ENCODE data around the gene SGSH.

Gene SGSH

DNA sequence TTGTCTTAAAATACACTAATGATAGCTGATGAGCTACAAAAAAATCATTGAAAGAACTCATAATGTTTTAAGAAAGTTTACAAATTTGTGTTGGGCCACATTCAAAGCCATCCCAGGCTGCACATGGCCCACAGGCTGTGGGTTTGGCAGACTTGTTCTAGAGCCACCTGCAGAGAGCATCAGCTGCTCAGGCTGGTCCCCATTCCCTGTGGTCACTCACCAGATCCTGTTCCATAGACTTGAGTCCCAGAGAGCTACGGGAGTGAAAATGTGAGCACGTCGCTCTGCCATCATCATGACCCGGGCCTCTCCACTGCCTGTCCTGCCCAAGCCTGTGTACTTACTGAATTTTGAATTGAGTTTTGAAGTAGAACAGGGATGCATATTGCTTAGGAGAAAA lies 7.0 kb upstream of the SGSH start:
- no peak for DNase-seq (ENCODE audit: low read depth in 3 of 3, low spot score in 1 of 3)

DNA sequence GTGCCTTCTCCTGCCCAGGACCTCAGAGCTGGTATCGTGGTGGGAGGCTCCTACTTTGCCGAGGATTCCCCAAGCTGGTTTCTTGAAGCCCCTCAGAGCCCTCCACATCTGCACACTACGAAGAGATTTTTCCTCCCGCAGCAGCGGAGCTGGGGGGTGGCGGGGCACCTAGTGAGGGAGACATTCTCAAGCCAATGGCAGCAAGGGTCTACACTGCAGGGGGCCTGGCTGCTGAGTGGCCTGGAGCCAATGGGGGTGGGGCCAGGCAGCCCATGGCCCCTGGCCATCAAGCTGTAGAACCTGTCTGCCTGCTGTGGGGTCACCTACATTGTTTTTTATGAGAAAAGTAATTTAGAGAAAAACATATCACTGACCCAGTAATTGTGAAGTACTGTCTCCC lies 5.1 kb upstream of the SGSH start:
- no peak for DNase-seq (ENCODE audit: low read depth in 3 of 3, low spot score in 1 of 3)

- no peak for DNase-seq (ENCODE audit: low read depth in 3 of 3, low spot score in 1 of 3)
Measured at GRCh38 chr17:80224683-80225082, 4.5 kb upstream of the SGSH start.

DNA sequence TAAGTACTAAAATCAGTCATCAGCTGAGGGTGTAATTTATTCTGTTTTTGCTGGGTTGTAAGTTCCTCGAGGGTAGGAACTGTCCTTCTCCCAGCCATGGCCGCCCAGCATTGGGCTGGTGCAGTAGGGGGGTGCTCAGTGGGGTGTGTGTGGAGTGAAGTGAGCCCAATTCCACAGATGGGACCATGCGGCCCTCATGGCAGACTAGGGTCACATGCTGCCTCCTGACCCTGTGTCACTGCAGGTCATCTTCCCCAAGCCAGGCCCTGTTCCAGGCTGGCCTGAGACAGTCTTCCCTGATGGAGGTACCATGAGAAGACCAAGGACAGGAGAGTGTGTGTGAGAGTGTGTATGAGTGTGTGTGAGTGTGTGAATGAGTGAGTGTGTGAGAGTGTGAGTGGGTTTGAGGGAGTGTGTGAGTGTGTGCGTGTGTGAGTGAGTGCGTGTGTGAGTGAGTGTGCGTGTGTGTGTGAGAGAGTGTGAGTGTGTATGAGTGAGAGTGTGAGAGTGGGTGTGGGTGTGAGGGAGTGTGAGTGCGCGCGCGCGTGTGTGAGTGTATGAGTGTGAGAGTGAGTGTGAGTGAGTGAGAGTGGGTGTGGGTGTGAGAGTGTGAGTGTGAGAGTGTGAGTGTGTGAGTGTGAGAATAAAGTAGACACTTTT lies 3.8 kb upstream of the SGSH start:
- no peak for DNase-seq (ENCODE audit: low read depth in 3 of 3, low spot score in 1 of 3)

DNA sequence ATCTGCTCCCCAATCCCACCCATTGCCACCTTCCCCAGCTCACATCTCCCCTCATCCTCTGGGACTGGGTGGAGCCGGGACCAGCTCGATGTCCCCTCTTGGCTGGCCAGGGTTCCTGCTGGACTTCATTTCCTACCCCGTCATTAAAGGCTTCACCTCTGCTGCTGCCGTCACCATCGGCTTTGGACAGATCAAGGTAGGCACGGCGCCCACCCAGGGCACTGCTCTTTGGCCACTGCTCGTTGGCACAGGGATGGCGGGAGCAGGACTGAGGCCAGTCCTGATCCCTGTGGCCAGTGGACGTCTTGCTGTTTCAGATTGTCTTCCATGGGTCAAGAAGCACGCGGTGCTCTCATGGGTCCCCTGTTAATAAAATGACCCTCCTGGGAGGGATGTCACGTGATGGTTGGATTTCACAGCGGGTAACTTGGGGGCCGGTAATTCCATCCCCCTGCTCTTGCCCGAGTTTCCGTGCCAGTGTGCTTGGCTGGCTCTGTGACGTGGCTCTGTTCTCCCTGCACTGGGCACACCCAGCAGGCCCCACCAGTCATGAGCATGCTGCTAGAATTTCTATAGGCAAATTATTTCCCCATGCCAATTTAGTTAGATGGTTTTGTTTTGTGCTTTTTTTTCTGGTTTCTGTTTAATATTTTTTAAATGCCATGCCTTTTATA lies 3.1 kb upstream of the SGSH start:
- DNase-seq (ENCODE audit: low read depth in 3 of 3, low spot score in 1 of 3), result no peak

DNA sequence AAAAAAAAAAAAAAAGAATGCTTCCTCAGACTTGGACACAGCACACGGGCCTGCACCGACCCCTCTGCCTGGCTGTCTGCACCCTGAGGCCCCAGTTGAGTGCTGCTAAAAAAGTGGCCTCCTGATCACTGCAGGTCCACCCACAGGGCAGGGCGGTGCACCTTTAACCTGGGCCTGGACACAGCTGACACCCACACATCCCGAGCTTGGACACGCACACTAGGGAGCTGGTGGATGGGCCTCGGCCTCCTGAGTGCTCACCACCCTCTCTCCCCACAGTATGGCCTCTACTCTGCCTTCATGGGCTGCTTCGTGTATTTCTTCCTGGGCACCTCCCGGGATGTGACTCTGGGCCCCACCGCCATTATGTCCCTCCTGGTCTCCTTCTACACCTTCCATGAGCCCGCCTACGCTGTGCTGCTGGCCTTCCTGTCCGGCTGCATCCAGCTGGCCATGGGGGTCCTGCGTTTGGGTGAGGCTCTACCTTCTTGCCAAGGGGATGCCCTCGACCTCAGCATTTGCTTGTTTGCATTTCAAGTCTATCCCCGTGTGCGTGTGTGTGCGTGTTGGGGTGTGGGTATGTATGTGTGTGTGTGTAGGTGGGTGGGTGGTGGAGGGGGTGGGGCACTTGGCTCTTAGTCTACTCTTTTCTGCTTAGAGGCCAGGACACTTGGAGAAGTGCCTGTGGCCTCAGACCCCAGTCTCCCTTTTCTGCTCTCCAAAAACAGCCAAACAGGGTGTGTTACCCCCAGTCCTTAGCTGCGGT lies 2.4 kb upstream of the SGSH start:
- DNase-seq (ENCODE audit: low read depth in 3 of 3, low spot score in 1 of 3), result no peak

- no peak for DNase-seq (ENCODE audit: low read depth in 3 of 3, low spot score in 1 of 3)
Measured at GRCh38 chr17:80221351-80222105, 1.4 kb upstream of the SGSH start.

- no peak for DNase-seq (ENCODE audit: low read depth in 3 of 3, low spot score in 1 of 3)
Measured at GRCh38 chr17:80220736-80221215, 643 bp upstream of the SGSH start.

DNA sequence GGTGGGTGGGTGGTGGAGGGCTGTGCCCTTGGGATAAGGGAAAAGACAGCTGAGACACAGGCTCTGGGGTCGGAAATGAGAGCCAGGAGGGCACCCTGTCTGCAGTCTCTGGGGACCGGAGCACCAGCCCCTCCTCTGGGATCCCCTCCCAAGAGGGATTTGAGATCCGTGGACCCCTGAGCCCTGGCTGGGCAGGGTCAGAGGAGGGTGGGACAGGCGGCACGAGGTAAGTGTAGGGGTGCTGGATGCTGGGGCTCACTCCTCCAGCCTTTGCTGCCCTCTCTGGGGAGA lies 425 bp downstream of the SGSH start:
- DNase-seq (ENCODE audit: low read depth in 3 of 3, low spot score in 1 of 3), result no peak

DNA sequence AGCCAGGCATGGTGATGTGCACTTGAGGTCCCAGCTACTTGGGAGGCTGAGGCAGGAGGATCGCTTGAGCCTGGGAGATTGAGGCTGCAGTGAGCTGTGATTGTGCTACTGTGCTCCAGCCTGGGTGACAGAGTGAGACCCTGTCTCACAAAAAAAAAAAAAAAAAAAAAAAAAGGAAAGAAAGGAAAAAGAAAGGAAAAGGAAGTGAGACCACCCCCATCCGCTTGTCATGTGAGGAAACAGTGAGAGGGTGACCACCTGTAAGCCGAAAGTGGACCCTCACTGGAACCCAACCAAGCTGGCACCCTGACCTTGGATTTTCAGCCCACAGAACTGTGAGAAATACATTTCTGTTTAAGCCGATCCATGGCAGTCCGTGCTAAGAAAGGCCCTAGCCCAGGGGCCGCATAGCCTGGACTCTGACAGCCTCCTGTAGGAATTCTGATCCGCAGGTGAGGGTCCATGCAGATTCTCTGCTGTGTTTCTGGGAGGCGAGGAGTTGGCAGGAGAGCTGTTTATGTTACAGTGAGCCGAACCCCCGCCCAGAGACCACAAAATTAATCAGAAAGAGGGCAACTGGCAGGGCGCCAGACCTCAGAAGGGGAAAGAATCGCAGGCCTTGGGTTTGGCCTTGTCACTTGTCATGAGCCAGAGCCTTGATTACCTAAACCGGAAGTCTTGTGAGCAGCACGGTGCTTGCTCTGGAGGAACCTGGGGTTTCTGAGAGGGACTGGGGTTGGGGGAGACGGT lies 945 bp downstream of the SGSH start:
- DNase-seq (ENCODE audit: low read depth in 3 of 3, low spot score in 1 of 3), result peak; percentile 85 to 87 (median 86)

DNA sequence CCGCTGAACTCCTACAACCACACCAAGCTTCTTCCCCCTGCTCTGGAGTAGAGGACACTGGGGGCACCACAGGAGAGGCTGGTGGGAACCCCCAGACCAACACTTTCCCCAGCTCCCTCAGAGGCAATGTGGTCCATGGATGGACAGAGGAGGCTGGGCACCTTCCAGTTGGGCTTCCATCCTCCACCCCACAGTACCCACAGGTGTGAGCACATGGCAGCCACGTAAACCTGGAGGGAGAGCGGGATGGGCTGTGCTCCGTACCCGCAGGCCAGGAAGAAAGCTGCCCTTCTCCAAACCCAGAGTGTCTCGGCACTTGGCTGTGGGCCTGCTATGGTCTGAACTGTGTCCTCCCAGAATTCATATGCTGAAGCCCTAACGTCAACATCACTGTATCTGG lies 1.7 kb downstream of the SGSH start:
- DNase-seq (ENCODE audit: low read depth in 3 of 3, low spot score in 1 of 3), result no peak

DNA sequence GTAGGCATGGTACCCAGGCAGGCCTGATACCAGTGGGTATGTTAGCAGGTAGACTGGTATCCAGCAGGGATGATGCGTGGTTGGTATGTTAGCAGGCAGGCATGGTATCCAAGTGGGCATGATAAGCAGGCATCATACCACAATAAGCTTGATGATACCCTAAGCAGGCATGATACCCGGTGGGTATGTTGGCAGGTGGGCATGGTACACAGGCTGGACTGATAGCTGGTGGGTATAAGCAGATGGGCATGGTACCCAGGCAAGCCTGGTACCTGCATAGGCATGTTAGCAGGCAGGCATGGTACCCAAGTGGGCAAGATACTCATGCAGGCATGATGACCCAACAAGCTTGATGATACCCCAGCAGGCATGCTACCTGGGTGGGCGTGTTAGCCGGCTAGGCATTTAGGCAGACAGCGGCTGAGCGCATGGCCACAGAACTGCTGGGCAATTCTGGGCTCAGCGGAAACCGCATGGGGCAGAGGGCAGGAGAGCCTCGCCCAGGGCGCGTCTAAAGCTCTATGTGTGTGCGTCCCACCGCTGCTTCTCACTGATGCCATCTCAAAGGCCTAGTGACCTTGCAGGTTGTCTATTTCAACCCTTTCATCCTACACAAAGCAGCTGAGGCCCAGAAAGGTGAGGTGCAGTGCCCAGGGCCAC lies 2.3 kb downstream of the SGSH start:
- DNase-seq (ENCODE audit: low read depth in 3 of 3, low spot score in 1 of 3), result no peak

DNA sequence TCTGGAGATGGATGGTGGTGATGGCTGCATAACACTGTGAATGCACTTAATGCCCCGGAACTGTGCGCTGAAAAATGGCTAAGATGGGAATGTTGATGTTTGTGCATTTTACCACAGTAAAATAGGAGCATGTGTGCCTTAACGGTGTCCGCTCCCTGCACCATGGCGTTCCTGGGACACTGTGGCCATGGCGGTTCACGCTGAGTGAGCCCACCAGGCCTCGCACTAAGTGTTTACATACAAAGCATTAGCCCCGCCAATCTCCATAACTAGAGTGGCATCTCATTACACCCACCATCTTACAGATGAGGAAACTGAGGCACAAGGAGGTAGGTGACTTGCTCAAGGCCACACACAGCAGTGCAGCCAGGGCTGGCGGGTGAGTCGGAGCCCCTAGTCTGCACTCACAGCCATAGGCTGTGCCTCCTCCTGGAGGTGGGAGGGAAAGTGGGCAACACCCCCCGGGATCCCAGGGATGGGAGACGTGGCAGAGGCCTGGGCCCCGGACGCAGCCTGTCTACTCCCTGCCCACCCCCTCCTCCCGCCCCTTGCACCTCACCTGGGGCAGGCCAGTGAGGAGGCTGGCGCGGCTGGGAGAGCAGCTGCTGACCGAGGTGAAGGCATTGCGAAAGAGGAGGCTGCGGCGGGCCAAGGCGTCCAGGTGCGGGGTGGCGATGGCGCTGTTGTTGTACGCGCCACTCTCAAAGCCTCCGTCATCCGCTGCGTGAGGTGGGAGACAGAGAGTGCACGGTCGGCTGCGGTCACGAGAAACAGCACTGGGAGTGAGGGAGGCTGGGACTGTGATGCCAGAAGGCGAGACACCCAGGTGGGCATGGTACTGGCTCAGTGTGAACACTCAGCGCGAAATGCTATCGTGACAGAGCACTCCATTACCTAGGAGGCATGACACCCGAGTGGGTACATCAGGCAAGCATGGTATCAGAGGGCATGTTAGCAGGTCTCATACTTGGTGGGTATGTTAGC lies 3.4 kb downstream of the SGSH start:
- no peak for DNase-seq (ENCODE audit: low read depth in 3 of 3, low spot score in 1 of 3)

GRCh38 chr17:80214878-80215210 lies 5.3 kb downstream of the SGSH start:
- no peak for DNase-seq (ENCODE audit: low read depth in 3 of 3, low spot score in 1 of 3)

GRCh38 chr17:80214012-80214877 lies 5.9 kb downstream of the SGSH start:
- no peak for DNase-seq (ENCODE audit: low read depth in 3 of 3, low spot score in 1 of 3)

DNA sequence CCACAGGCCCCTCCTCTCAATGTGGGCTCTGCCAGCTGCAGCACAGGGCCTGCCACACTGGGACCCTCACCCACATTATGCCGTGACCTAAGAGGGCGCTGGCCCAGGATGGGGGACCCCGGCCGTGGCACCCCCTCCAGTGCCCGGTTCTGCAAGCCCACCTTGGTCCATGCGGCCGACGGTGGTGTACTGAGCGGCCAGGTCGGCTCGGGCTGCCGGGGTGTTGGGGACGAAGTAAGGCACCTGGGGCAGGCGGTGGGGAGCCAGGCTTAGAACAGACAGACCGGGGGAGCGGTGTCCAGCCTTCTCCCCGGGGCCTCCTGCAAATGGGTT lies 6.5 kb downstream of the SGSH start:
- no peak for DNase-seq (ENCODE audit: low read depth in 3 of 3, low spot score in 1 of 3)

DNA sequence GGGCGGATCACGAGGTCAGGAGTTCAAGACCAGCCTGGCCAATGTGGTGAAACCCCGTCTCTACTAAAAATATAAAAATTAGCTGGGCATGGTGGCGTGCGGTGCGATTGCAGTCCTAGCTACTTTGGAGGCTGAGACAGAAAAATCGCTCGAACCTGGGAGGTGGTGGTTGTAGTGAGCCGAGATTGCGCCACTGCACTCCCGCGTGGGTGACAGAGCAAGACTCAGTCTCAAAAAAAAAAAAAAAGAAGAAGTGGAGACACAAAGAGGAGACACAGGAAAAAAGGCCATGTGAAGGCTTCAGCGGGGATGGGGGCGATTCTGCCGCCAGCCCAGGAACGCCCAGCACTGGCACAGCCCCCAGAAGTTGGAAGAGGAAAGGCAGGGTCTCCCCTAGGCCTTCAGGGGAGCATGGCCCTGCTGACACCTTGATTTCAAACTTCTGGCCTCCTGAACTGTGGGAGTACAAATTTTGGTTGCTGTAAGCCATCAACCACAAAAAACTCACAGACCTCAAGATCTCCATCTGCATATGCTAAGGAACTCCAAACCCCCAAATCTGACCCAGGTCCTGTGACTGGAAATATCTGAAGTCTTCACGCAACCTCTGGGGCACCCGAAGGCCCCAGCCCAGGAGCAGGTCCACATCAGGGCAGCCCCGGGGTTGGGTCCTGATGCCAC lies 7.0 kb downstream of the SGSH start:
- no peak for DNase-seq (ENCODE audit: low read depth in 3 of 3, low spot score in 1 of 3)

- DNase-seq (ENCODE audit: low read depth in 3 of 3, low spot score in 1 of 3), result no peak
Measured at GRCh38 chr17:80212511-80212910, 7.6 kb downstream of the SGSH start.
